CD4-positive, alpha-beta T cell treated with Interleukin-4 for 4 hours (primary cell): ENCODE results near the gene PUSL1.
"Not testable (repeated sequence)": the region's sequence is repeated elsewhere in the genome, so short reads cannot be mapped to it uniquely, and the experiment has no call there.

Experiments
- DNase-seq: peaks from one replicate; pipeline ENCODE4 v3.0.0-alpha.2; 2020

The PUSL1 gene

GRCh38 chr1:1310476-1311053, 2.2 kb downstream of the PUSL1 start:
- no peak for DNase-seq

- no peak for DNase-seq
Observed at GRCh38 chr1:1311107-1312104, 3.0 kb downstream of the PUSL1 start.

GRCh38 chr1:1312450-1313314, 4.3 kb downstream of the PUSL1 start:
- DNase-seq: no peak

GRCh38 chr1:1313500-1314236, 5.3 kb downstream of the PUSL1 start:
- no peak for DNase-seq

GRCh38 chr1:1314237-1314586, 5.8 kb downstream of the PUSL1 start:
- no peak for DNase-seq

GRCh38 chr1:1314678-1315335, 6.4 kb downstream of the PUSL1 start:
- DNase-seq: no peak

- DNase-seq: no peak
Observed at GRCh38 chr1:1315435-1315954, 7.1 kb downstream of the PUSL1 start.

- DNase-seq: not testable (repeated sequence)
Observed at GRCh38 chr1:1316199-1316598, 7.8 kb downstream of the PUSL1 start.

- no peak for DNase-seq
Observed at GRCh38 chr1:1317420-1317819, 9.0 kb downstream of the PUSL1 start.

- DNase-seq: no peak
Observed at GRCh38 chr1:1318131-1318652, 9.8 kb downstream of the PUSL1 start.

- no peak for DNase-seq
Observed at GRCh38 chr1:1318777-1319645, 10.6 kb downstream of the PUSL1 start.

- no peak for DNase-seq
Observed at GRCh38 chr1:1319646-1319941, 11.2 kb downstream of the PUSL1 start.

GRCh38 chr1:1320666-1321448, 12.5 kb downstream of the PUSL1 start:
- DNase-seq: no peak

GRCh38 chr1:1321477-1321876, 13.1 kb downstream of the PUSL1 start:
- no peak for DNase-seq

- no peak for DNase-seq
Observed at GRCh38 chr1:1322418-1322817, 14.0 kb downstream of the PUSL1 start.

- no peak for DNase-seq
Observed at GRCh38 chr1:1322952-1323351, 14.6 kb downstream of the PUSL1 start.

- DNase-seq: no peak
Observed at GRCh38 chr1:1324084-1324523, 15.7 kb downstream of the PUSL1 start.

- peak; percentile 93 for DNase-seq
Observed at GRCh38 chr1:1324524-1325287, 16.3 kb downstream of the PUSL1 start, which contains the start of the genes CPTP and INTS11. TSS of gene CPTP (plus strand) at chr1:1324802. CDS start at chr1:1326911, 2,109 bp downstream. TSS of gene INTS11 (minus strand) at chr1:1324660. CDS start at chr1:1324608, 52 bp downstream.
